HepG2 (cell line): ENCODE results near the gene ALPK3. TPM values are rescaled to one million over a fixed set of nuclear protein-coding genes. Genes with fewer than 3 reads are reported as not detected.

Source experiments
- DMAP1 ChIP-seq: IDR thresholded peaks from 2 replicates; pipeline ENCODE4 v1.6.1; 2016
- ELF1 ChIP-seq: sonication (generic); formaldehyde crosslinking; IDR thresholded peaks from 2 replicates; pipeline ENCODE4 v1.4.0; 2020; ENCODE audit warnings: missing genetic modification reagents
- KDM3A ChIP-seq: IDR thresholded peaks from 2 replicates; pipeline ENCODE4 v1.6.1; 2018; ENCODE audit warnings: low read depth, missing compliant biosample characterization
- KDM5B ChIP-seq: sonication (generic); formaldehyde crosslinking; IDR thresholded peaks from 2 replicates; pipeline ENCODE4 v1.4.0; 2020; ENCODE audit warnings: missing genetic modification reagents, mild to moderate bottlenecking, borderline replicate concordance
- MBD4 ChIP-seq: IDR thresholded peaks from 2 replicates; pipeline ENCODE4 v1.6.1; 2012; ENCODE audit warnings: low read length, inconsistent platforms, borderline replicate concordance
- RNF2 ChIP-seq: fragments of 450-650 bp; conservative IDR thresholded peaks from 2 replicates; pipeline ENCODE4 v1.6.1; 2016; ENCODE audit warnings: low read depth
- XRCC5 ChIP-seq: fragments of 200-400 bp; formaldehyde crosslinking; optimal IDR thresholded peaks from 2 replicates; pipeline ENCODE3; 2017; ENCODE audit warnings: mild to moderate bottlenecking, low read length
- ZNF24 ChIP-seq: fragments of 450-650 bp; IDR thresholded peaks from 2 replicates; pipeline ENCODE4 v1.6.1; 2017; ENCODE audit warnings: antibody characterized with exemption, mild to moderate bottlenecking
- ZNF546 ChIP-seq: sonication (generic); formaldehyde crosslinking; conservative IDR thresholded peaks from 2 replicates; pipeline ENCODE4 v1.8.1; 2023; ENCODE audit warnings: mild to moderate bottlenecking, missing genetic modification reagents
- ZNF841 ChIP-seq: sonication (generic); formaldehyde crosslinking; IDR thresholded peaks from 2 replicates; pipeline ENCODE4 v1.8.1; 2023; ENCODE audit warnings: missing genetic modification reagents, borderline replicate concordance
- polyA plus RNA-seq, 8 experiments: library from polyadenylated mRNA; depleted of rRNA in 3 of 8; stranded (reverse) in 7 of 8; unstranded in 1 of 8; fragments of >200 nt; fragmentation: Illumina TruSeq in 4 of 8; extraction: Trizol in 4 of 8; gene quantifications; 2 replicates each; pipeline versions ENCODE4 v1.2.1 to v1.2.3, GENCODE V29; 2011 to 2016; ENCODE audit warnings: low read depth in 4 of 8, missing spikeins in 1 of 8, mixed read lengths in 1 of 8; ENCODE audit not compliant: insufficient read depth in 1 of 8
- total RNA-seq, 5 experiments: library from RNA; depleted of rRNA; stranded (reverse); fragments of >200 nt; fragmentation: Illumina TruSeq; extraction: Trizol; gene quantifications; 2 replicates each; pipeline ENCODE4 v1.2.3, GENCODE V29; 2016; ENCODE audit warnings: low read depth in 1 of 5
- TF ChIP-seq, protein P1 (sequence below), 2 experiments: sonication (generic) in 1 of 2; formaldehyde crosslinking in 1 of 2; IDR thresholded peaks; 2 replicates each; pipeline versions ENCODE4 v1.4.0 to v1.6.1; 2016 to 2020; ENCODE audit warnings: borderline replicate concordance in 1 of 2, low read depth in 1 of 2, mild to moderate bottlenecking in 1 of 2, missing genetic modification reagents in 1 of 2
- TF ChIP-seq, protein P2 (sequence below): sonication (generic); formaldehyde crosslinking; IDR thresholded peaks from 2 replicates; pipeline ENCODE4 v1.8.1; 2023; ENCODE audit warnings: mild to moderate bottlenecking, moderate library complexity, missing genetic modification reagents
- TF ChIP-seq, protein P3 (sequence below): conservative IDR thresholded peaks from 2 replicates; pipeline ENCODE4 v1.6.1; 2018; ENCODE audit warnings: missing genetic modification reagents
- TF ChIP-seq, protein P4 (sequence below): sonication (generic); formaldehyde crosslinking; IDR thresholded peaks from 2 replicates; pipeline ENCODE4 v1.4.0; 2020; ENCODE audit warnings: mild to moderate bottlenecking, missing genetic modification reagents
- TF ChIP-seq, protein P5 (sequence below): sonication (generic); formaldehyde crosslinking; IDR thresholded peaks from 2 replicates; pipeline ENCODE4 v1.4.0; 2020; ENCODE audit warnings: mild to moderate bottlenecking, low read depth, missing genetic modification reagents
- TF ChIP-seq, protein P6 (sequence below): sonication (generic); formaldehyde crosslinking; IDR thresholded peaks from 2 replicates; pipeline ENCODE4 v1.4.0; 2020; ENCODE audit warnings: mild to moderate bottlenecking, missing genetic modification reagents
- TF ChIP-seq, protein P7 (sequence below): sonication (generic); formaldehyde crosslinking; conservative IDR thresholded peaks from 2 replicates; pipeline ENCODE4 v1.4.0; 2020; ENCODE audit warnings: missing genetic modification reagents
- TF ChIP-seq, protein P8 (sequence below): sonication (generic); formaldehyde crosslinking; IDR thresholded peaks from 2 replicates; pipeline ENCODE4 v1.8.1; 2023; ENCODE audit warnings: mild to moderate bottlenecking, missing genetic modification reagents, borderline replicate concordance

Gene ALPK3
- total and polyA plus RNA-seq, 2 of the 13 experiments (the other 11 are each of a cell fraction or from before 2014, with no cell fraction given) = 0.04 to 0.42 TPM

DNA sequence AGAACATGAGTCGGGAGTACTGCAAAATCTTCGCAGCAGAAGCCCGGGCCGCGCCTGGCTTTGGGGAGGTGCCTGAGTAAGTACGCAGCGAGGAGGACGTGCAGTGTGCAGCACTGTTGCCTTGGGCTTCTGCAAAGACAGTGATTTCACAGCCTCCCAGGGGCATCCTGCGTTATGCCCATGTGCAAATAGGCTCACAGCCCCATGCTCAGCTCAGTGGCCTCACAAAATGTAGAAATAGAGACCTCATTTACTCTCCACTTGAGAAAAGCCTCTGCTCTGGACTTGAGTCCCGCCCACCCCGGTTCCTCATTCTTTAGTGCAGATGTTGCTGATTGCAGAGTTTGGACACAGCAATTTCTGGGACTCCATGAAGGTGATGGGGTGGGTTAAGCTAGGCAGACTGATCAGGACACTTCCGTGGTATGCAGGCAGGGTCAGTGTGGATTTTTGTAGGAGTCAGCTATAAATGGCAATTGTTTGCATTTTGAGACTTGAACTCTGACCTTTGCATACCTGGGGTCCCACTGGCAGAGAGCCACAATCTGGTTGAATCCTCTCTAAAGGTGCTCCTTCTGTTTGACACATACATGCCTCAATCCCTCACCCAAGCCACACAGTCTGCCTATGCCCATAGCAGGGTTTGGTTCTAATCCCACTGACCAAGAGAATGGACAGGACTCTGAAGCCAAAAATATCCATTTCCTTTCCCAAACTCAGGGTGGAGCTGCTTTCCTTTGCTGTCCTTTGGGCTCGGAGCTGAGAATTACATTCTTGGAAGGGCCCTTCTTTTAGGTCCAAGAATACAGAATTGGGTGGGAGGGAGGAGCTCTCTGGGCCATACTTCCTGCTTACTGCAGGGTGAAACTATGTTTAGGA, 46.6 kb downstream of the ALPK3 start (continued):
- TF ChIP-seq, protein P1, sequence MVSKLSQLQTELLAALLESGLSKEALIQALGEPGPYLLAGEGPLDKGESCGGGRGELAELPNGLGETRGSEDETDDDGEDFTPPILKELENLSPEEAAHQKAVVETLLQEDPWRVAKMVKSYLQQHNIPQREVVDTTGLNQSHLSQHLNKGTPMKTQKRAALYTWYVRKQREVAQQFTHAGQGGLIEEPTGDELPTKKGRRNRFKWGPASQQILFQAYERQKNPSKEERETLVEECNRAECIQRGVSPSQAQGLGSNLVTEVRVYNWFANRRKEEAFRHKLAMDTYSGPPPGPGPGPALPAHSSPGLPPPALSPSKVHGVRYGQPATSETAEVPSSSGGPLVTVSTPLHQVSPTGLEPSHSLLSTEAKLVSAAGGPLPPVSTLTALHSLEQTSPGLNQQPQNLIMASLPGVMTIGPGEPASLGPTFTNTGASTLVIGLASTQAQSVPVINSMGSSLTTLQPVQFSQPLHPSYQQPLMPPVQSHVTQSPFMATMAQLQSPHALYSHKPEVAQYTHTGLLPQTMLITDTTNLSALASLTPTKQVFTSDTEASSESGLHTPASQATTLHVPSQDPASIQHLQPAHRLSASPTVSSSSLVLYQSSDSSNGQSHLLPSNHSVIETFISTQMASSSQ (IDR thresholded peaks at IDR 0.05; ENCODE audit: low read depth) = no peak
- TF ChIP-seq, protein P1 (CRISPR knock-in tag; IDR thresholded peaks at IDR 0.05; ENCODE audit: borderline replicate concordance) = no peak
- TF ChIP-seq, protein P2, sequence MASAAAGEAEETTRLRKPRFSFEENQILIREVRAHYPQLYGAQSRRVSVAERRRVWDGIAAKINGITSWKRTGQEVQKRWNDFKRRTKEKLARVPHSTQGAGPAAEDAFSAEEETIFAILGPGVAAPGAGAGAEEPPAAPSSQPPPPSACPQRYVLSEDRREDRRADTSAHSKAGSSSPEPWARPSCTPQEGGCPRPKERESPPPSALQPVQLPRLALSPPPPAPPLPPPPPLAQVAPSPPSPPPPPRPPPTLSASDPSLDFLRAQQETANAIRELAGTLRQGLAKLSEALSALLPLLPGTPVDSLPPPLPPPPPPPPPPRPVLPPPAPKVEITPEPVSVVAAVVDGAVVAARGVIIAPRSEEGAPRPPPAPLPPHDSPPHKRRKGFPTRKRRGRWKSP (CRISPR knock-in tag) = no peak
- TF ChIP-seq RNF2 = no peak
- TF ChIP-seq, protein P3, sequence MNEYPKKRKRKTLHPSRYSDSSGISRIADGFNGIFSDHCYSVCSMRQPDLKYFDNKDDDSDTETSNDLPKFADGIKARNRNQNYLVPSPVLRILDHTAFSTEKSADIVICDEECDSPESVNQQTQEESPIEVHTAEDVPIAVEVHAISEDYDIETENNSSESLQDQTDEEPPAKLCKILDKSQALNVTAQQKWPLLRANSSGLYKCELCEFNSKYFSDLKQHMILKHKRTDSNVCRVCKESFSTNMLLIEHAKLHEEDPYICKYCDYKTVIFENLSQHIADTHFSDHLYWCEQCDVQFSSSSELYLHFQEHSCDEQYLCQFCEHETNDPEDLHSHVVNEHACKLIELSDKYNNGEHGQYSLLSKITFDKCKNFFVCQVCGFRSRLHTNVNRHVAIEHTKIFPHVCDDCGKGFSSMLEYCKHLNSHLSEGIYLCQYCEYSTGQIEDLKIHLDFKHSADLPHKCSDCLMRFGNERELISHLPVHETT (CRISPR knock-in tag) = no peak
- no peak for TF ChIP-seq XRCC5
- TF ChIP-seq ZNF24 = no peak
- TF ChIP-seq, protein P4, sequence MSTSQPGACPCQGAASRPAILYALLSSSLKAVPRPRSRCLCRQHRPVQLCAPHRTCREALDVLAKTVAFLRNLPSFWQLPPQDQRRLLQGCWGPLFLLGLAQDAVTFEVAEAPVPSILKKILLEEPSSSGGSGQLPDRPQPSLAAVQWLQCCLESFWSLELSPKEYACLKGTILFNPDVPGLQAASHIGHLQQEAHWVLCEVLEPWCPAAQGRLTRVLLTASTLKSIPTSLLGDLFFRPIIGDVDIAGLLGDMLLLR = no peak
- TF ChIP-seq, protein P5, sequence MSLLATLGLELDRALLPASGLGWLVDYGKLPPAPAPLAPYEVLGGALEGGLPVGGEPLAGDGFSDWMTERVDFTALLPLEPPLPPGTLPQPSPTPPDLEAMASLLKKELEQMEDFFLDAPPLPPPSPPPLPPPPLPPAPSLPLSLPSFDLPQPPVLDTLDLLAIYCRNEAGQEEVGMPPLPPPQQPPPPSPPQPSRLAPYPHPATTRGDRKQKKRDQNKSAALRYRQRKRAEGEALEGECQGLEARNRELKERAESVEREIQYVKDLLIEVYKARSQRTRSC = no peak
- TF ChIP-seq, protein P6, sequence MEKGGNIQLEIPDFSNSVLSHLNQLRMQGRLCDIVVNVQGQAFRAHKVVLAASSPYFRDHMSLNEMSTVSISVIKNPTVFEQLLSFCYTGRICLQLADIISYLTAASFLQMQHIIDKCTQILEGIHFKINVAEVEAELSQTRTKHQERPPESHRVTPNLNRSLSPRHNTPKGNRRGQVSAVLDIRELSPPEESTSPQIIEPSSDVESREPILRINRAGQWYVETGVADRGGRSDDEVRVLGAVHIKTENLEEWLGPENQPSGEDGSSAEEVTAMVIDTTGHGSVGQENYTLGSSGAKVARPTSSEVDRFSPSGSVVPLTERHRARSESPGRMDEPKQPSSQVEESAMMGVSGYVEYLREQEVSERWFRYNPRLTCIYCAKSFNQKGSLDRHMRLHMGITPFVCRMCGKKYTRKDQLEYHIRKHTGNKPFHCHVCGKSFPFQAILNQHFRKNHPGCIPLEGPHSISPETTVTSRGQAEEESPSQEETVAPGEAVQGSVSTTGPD = no peak
- no peak for TF ChIP-seq ZNF841 (CRISPR knock-in tag)
- TF ChIP-seq DMAP1 (CRISPR knock-in tag) = no peak
- no peak for TF ChIP-seq KDM5B
- no peak for TF ChIP-seq ELF1
- no peak for TF ChIP-seq KDM3A (CRISPR knock-in tag)
- TF ChIP-seq, protein P7, sequence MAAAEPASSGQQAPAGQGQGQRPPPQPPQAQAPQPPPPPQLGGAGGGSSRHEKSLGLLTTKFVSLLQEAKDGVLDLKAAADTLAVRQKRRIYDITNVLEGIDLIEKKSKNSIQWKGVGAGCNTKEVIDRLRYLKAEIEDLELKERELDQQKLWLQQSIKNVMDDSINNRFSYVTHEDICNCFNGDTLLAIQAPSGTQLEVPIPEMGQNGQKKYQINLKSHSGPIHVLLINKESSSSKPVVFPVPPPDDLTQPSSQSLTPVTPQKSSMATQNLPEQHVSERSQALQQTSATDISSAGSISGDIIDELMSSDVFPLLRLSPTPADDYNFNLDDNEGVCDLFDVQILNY = no peak
- no peak for TF ChIP-seq ZNF546 (CRISPR knock-in tag)
- TF ChIP-seq, protein P8, sequence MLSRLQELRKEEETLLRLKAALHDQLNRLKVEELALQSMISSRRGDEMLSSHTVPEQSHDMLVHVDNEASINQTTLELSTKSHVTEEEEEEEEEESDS (CRISPR knock-in tag) = no peak
- TF ChIP-seq MBD4 = no peak
